GM12872 (cell line): Measurements from ENCODE around the gene SLC39A12.

Experiments used
- CTCF ChIP-seq: IDR thresholded peaks from 3 replicates; pipeline ENCODE4 v1.5.1; 2011; ENCODE audit warnings: low read depth, mild to moderate bottlenecking, low read length, moderate library complexity; ENCODE audit not compliant: insufficient read depth

Gene SLC39A12

GRCh38 chr10:17950726-17951125 is 992 bp upstream of the SLC39A12 start:
- no peak for TF ChIP-seq CTCF

- TF ChIP-seq CTCF: no peak
Observed at GRCh38 chr10:17954861-17955260, 3.1 kb downstream of the SLC39A12 start.

- TF ChIP-seq CTCF: no peak
Observed at GRCh38 chr10:17958049-17958448, 6.3 kb downstream of the SLC39A12 start.

- no peak for TF ChIP-seq CTCF
Observed at GRCh38 chr10:17959870-17960269, 8.2 kb downstream of the SLC39A12 start.

- no peak for TF ChIP-seq CTCF
Observed at GRCh38 chr10:17961551-17962422, 10.1 kb downstream of the SLC39A12 start.

- no peak for TF ChIP-seq CTCF
Observed at GRCh38 chr10:17963431-17963830, 11.7 kb downstream of the SLC39A12 start.

- no peak for TF ChIP-seq CTCF
Observed at GRCh38 chr10:17965649-17966235, 14.0 kb downstream of the SLC39A12 start.
